Karpas-422 (cell line): Measurements from ENCODE around the gene OR51B2. TPM values are rescaled to one million over a fixed set of nuclear protein-coding genes. Genes with fewer than 3 reads are reported as not detected.
"Not testable (repeated sequence)": the region's sequence is repeated elsewhere in the genome, so short reads cannot be mapped to it uniquely, and the experiment has no call there.

Experiments
- DNase-seq: peaks from one replicate; pipeline ENCODE4 v3.0.0-alpha.2; 2015
- H2AFZ ChIP-seq: fragments of 200-600 bp; sonication (generic); 2 replicates; pipeline ENCODE4 v1.6.1; 2014; ENCODE audit warnings: antibody characterized with exemption, low read length, mixed read lengths
- H3K27ac ChIP-seq: fragments of 200-600 bp; sonication (generic); 2 replicates; pipeline ENCODE4 v1.5.1; 2014; ENCODE audit warnings: mild to moderate bottlenecking, low read length, moderate library complexity
- H3K27me3 ChIP-seq: fragments of 200-600 bp; sonication (generic); 2 replicates; pipeline ENCODE4 v1.6.1; 2014; ENCODE audit warnings: low read length, mixed read lengths
- H3K36me3 ChIP-seq: fragments of 200-600 bp; sonication (generic); 2 replicates; pipeline ENCODE4 v1.6.1; 2014; ENCODE audit warnings: low read length, mixed read lengths; ENCODE audit not compliant: insufficient read depth
- H3K4me1 ChIP-seq: fragments of 200-600 bp; sonication (generic); 2 replicates; pipeline ENCODE4 v1.6.1; 2014; ENCODE audit warnings: mild to moderate bottlenecking, low read length, mixed read lengths
- H3K4me2 ChIP-seq: fragments of 200-600 bp; sonication (generic); 2 replicates; pipeline ENCODE4 v1.6.1; 2014; ENCODE audit warnings: low read length, low read depth, mild to moderate bottlenecking; ENCODE audit not compliant: poor library complexity, severe bottlenecking
- H3K4me3 ChIP-seq: fragments of 200-600 bp; sonication (generic); 2 replicates; pipeline ENCODE4 v1.5.1; 2014; ENCODE audit warnings: mild to moderate bottlenecking, antibody characterized with exemption, low read length, mixed read lengths
- H3K79me2 ChIP-seq: fragments of 200-600 bp; sonication (generic); 2 replicates; pipeline ENCODE4 v1.6.1; 2014; ENCODE audit warnings: mild to moderate bottlenecking, low read length, mixed read lengths
- H3K9ac ChIP-seq: fragments of 200-600 bp; sonication (generic); 2 replicates; pipeline ENCODE4 v1.6.0; 2014; ENCODE audit warnings: low read length
- H3K9me2 ChIP-seq: fragments of 200-600 bp; sonication (generic), shearing (Covaris generic); replicated peaks from 2 replicates; pipeline ENCODE4 v1.6.0; 2014; ENCODE audit warnings: mild to moderate bottlenecking, low read length, moderate library complexity; ENCODE audit not compliant: insufficient read depth
- H3K9me3 ChIP-seq: fragments of 300-700, 200-600 bp; sonication (generic); 2 replicates; pipeline ENCODE4 v1.6.1; 2014; ENCODE audit warnings: low read length, mixed read lengths
- H4K20me1 ChIP-seq: fragments of 200-600 bp; sonication (generic); 2 replicates; pipeline ENCODE4 v1.6.1; 2014; ENCODE audit warnings: mild to moderate bottlenecking, antibody characterized with exemption, low read length, low read depth; ENCODE audit not compliant: insufficient read depth
- total RNA-seq: library from RNA; depleted of rRNA; stranded (reverse); fragments of >200 nt; shearing (Covaris generic); gene quantifications from 2 replicates; pipeline ENCODE4 v1.2.3, GENCODE V29; 2014; ENCODE audit warnings: low replicate concordance

The OR51B2 gene
- total RNA-seq, 1 experiment from 2014 or later: not detected

GRCh38 chr11:5362017-5362625, 38.0 kb upstream of the OR51B2 start:
- H3K9me3 ChIP-seq: no peaks in the 10 kb centered on the region
- H3K79me2 ChIP-seq: no peaks in the 10 kb centered on the region
- H3K36me3 ChIP-seq: no peaks in the 10 kb centered on the region
- no peaks in the 10 kb centered on the region for H4K20me1 ChIP-seq
- H3K27me3 ChIP-seq: no peaks in the 10 kb centered on the region
- no peak overlapping the region for H3K4me3 ChIP-seq
- 0 out of 2 replicates have a peak, but pooled peaks cover 2% of the 10 kb centered on the region for H3K9me2 ChIP-seq
- H2AFZ ChIP-seq: no peak overlapping the region
- DNase-seq: peak; percentile 4
- no peak overlapping the region for H3K4me2 ChIP-seq
- H3K9ac ChIP-seq: no peak overlapping the region
- H3K4me1 ChIP-seq: no peaks in the 10 kb centered on the region
- no peak overlapping the region for H3K27ac ChIP-seq

GRCh38 chr11:5356031-5356430, 31.9 kb upstream of the OR51B2 start:
- H3K4me3 ChIP-seq, H3K9me3 ChIP-seq, H3K4me2 ChIP-seq, DNase-seq, H2AFZ ChIP-seq, H4K20me1 ChIP-seq, H3K79me2 ChIP-seq, H3K4me1 ChIP-seq, H3K27ac ChIP-seq, H3K9me2 ChIP-seq, H3K9ac ChIP-seq, H3K36me3 ChIP-seq, H3K27me3 ChIP-seq: not testable (repeated sequence)

GRCh38 chr11:5351208-5351607, 27.1 kb upstream of the OR51B2 start, which contains the start of gene OR51B6:
Gene OR51B6, plus strand, starts transcription at chr11:5351508. Its CDS starts 0 bp downstream, at chr11:5351508.
- Histone ChIP-seq H3K9ac (no peak within 1 kb of the TSS), H2AFZ (no peak within 1 kb of the TSS), H3K27ac (no peak within 1 kb of the TSS), H3K36me3 (no peaks in the 10 kb centered on the region), H3K9me3 (no peaks in the 10 kb centered on the region), H3K9me2 (no peaks in the 10 kb centered on the region), H4K20me1 (no peaks in the 10 kb centered on the region), H3K4me1 (no peaks in the 10 kb centered on the region), H3K79me2 (no peaks in the 10 kb centered on the region), H3K4me2 (no peak within 1 kb of the TSS), H3K4me3 (no peak within 1 kb of the TSS), H3K27me3 (no peaks in the 10 kb centered on the region)
- no peak for DNase-seq

- no peaks in the 10 kb centered on the region for H3K9me2 ChIP-seq
- H3K27me3 ChIP-seq: no peaks in the 10 kb centered on the region
- H3K4me2 ChIP-seq: no peak overlapping the region
- no peaks in the 10 kb centered on the region for H3K79me2 ChIP-seq
- no peaks in the 10 kb centered on the region for H3K4me1 ChIP-seq
- H3K9me3 ChIP-seq: no peaks in the 10 kb centered on the region
- no peak for DNase-seq
- H3K4me3 ChIP-seq: no peak overlapping the region
- no peaks in the 10 kb centered on the region for H4K20me1 ChIP-seq
- no peak overlapping the region for H3K27ac ChIP-seq
- no peak overlapping the region for H3K9ac ChIP-seq
- no peaks in the 10 kb centered on the region for H3K36me3 ChIP-seq
- H2AFZ ChIP-seq: no peak overlapping the region
Observed at GRCh38 chr11:5349550-5349949, 25.5 kb upstream of the OR51B2 start.

- H3K9me2 ChIP-seq: no peaks in the 10 kb centered on the region
- no peaks in the 10 kb centered on the region for H3K4me1 ChIP-seq
- H3K4me3 ChIP-seq: no peak overlapping the region
- H3K27ac ChIP-seq: no peak overlapping the region
- H3K79me2 ChIP-seq: no peaks in the 10 kb centered on the region
- no peak overlapping the region for H2AFZ ChIP-seq
- H4K20me1 ChIP-seq: no peaks in the 10 kb centered on the region
- no peak overlapping the region for H3K4me2 ChIP-seq
- H3K36me3 ChIP-seq: no peaks in the 10 kb centered on the region
- no peaks in the 10 kb centered on the region for H3K27me3 ChIP-seq
- no peak overlapping the region for H3K9ac ChIP-seq
- H3K9me3 ChIP-seq: no peaks in the 10 kb centered on the region
- no peak for DNase-seq
Observed at GRCh38 chr11:5348551-5349194, 24.6 kb upstream of the OR51B2 start.

- Histone ChIP-seq H3K4me3 (no peak overlapping the region), H3K27me3 (no peaks in the 10 kb centered on the region), H3K9ac (no peak overlapping the region), H2AFZ (no peak overlapping the region), H3K4me1 (no peaks in the 10 kb centered on the region), H3K9me3 (no peaks in the 10 kb centered on the region), H3K27ac (no peak overlapping the region), H3K36me3 (no peaks in the 10 kb centered on the region), H4K20me1 (no peaks in the 10 kb centered on the region), H3K79me2 (no peaks in the 10 kb centered on the region), H3K9me2 (no peaks in the 10 kb centered on the region), H3K4me2 (no peak overlapping the region)
- no peak for DNase-seq
Observed at GRCh38 chr11:5345831-5346230, 21.7 kb upstream of the OR51B2 start.

GRCh38 chr11:5343474-5344335, 19.6 kb upstream of the OR51B2 start, which contains the start of gene OR51B5:
Gene OR51B5, minus strand, starts transcription at chr11:5343524. Its CDS starts 0 bp downstream, at chr11:5343524.
- Histone ChIP-seq H3K27ac (no peak within 1 kb of the TSS), H3K9ac (no peak within 1 kb of the TSS), H3K9me3 (no peaks in the 10 kb centered on the region), H4K20me1 (no peaks in the 10 kb centered on the region), H3K4me3 (no peak within 1 kb of the TSS), H3K79me2 (no peaks in the 10 kb centered on the region), H3K27me3 (no peaks in the 10 kb centered on the region), H2AFZ (no peak within 1 kb of the TSS), H3K9me2 (no peaks in the 10 kb centered on the region), H3K4me2 (no peak within 1 kb of the TSS), H3K4me1 (no peaks in the 10 kb centered on the region), H3K36me3 (no peaks in the 10 kb centered on the region)
- no peak for DNase-seq

- H2AFZ ChIP-seq: no peak overlapping the region
- no peaks in the 10 kb centered on the region for H3K36me3 ChIP-seq
- no peaks in the 10 kb centered on the region for H3K27me3 ChIP-seq
- H4K20me1 ChIP-seq: no peaks in the 10 kb centered on the region
- H3K4me3 ChIP-seq: no peak overlapping the region
- DNase-seq: no peak
- no peaks in the 10 kb centered on the region for H3K79me2 ChIP-seq
- H3K4me2 ChIP-seq: no peak overlapping the region
- H3K9me3 ChIP-seq: no peaks in the 10 kb centered on the region
- H3K4me1 ChIP-seq: no peaks in the 10 kb centered on the region
- no peak overlapping the region for H3K27ac ChIP-seq
- H3K9ac ChIP-seq: no peak overlapping the region
- H3K9me2 ChIP-seq: no peaks in the 10 kb centered on the region
Observed at GRCh38 chr11:5339771-5340322, 15.8 kb upstream of the OR51B2 start.
